GM21825 (cell line): Measurements from ENCODE around the gene RNF183.
"Not testable (repeated sequence)": the region's sequence is repeated elsewhere in the genome, so short reads cannot be mapped to it uniquely, and the experiment has no call there.

Experiments used
- ATAC-seq: cut with Tn5 transposase; IDR thresholded peaks from one replicate; pipeline ENCODE4 v1.9.1; 2021; ENCODE audit warnings: mild to moderate bottlenecking, moderate library complexity; ENCODE audit not compliant: unreplicated experiment

RNF183 gene

GRCh38 chr9:113317777-113318176 is 14.6 kb upstream of the RNF183 start:
- ATAC-seq, result no peak

DNA sequence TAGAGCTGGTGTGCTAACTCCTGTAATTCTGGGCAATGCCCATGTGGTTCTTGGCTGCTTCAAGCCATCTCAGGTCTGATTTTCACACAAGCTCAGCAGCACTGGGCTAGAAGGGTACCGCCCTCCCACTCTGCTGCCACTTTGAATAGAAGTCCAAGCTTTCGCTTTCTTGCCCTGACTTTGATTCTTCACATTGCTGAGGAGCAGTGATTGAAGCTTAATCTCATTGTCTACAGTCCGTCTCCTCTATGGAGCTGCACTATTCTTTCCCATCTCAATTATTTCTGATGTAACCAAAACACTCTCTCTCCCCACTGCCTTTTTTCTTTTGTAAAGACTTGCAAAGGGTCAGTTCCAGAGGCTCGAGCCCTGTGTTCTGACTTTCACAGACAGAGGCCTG is 12.9 kb upstream of the RNF183 start:
- no peak for ATAC-seq

DNA sequence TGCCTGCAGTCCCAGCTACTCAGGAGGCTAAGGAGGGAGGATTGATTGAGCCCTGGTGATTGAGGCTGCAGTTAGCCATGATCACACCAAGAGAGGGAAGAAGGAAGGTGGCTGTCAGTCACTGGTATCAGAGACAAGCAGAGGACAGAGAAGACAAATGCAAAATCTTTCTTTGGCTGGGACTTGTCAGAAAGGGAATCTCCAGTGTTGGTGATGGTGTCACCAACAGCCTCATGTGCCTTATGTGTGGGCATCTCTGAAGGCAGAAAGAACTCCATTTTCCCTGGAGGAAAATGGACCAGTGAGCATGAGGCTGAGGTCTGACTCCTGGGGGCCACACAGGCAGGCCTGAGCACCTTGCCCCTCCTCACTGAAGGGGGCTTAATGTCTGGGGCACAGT is 12.1 kb upstream of the RNF183 start:
- no peak for ATAC-seq

GRCh38 chr9:113313261-113313660 is 10.1 kb upstream of the RNF183 start:
- no peak for ATAC-seq

DNA sequence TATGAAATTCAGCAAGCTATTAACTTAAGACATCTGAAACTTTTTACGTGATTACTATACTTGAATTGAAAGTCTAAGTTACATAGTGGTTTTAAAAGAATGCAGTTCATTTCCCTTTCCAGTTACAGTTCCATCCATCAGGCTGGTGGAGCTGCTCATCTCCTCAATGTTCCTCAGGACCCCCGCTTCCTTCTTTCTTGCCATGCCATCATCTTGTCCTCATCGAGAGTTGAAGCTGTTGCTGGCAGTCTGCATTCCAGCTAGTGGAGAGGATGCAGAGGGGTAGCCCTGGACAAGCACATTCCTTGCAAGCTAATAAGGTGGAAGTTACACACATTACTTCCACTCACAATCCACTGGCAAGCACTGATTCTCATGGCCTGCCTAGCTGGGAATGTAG is 8.8 kb upstream of the RNF183 start:
- no peak for ATAC-seq

GRCh38 chr9:113310538-113310937 is 7.4 kb upstream of the RNF183 start:
- ATAC-seq, result no peak

- no peak for ATAC-seq
Measured at GRCh38 chr9:113309204-113309813, 6.1 kb upstream of the RNF183 start.

DNA sequence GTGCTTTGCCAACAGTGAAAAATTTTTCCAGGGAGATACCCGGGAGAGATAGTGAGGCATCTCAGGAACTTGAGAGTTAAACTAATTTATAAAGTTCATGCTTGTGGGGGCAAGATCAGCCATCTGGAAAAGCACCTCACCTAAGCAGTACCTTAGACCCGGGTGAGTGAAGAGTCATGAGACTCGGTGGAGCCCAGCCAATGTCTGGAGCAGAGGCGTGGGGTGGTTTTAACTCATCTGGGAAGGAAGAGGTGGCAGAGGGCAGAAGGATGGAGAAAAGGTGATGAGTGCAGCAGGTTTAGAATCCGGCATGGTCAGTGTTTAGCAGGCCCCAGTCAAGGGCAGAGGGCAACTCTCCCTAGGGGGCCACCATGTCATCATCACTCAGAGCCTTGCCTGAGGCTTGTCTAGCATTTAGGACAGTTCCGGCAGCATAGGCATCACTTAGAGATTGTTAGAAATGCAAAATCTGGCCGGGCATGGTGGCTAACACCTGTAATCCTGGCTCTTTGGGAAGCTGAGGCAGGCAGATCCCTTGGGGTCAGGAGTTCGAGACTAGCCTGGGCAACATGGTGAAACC is 4.3 kb upstream of the RNF183 start:
- no peak for ATAC-seq

DNA sequence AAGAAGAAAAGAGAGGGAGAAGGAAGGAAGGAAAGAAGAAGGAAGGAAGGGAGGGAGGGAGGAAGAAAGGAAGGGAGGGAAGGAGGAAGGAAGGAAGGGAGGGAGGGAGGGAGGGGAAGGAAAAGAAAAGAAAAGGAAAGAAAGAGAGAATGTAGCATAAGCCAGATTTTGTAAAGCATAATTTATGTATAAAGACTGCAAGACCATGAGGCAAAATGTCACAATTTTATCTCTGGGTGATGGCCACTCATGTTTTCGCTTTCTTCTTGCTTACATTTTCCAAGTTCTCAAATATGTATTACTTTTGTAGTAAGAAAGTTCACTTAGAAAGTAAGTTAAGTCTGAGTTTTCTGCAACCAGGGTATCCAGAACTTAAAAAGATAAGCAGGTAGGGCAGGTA is 3.4 kb upstream of the RNF183 start:
- ATAC-seq, result no peak

- ATAC-seq, result no peak
Measured at GRCh38 chr9:113301548-113301947, 1.6 kb downstream of the RNF183 start.

- ATAC-seq, result no peak
Measured at GRCh38 chr9:113299800-113300292, 3.3 kb downstream of the RNF183 start.

GRCh38 chr9:113298924-113299770 is 4.0 kb downstream of the RNF183 start:
- no peak for ATAC-seq

DNA sequence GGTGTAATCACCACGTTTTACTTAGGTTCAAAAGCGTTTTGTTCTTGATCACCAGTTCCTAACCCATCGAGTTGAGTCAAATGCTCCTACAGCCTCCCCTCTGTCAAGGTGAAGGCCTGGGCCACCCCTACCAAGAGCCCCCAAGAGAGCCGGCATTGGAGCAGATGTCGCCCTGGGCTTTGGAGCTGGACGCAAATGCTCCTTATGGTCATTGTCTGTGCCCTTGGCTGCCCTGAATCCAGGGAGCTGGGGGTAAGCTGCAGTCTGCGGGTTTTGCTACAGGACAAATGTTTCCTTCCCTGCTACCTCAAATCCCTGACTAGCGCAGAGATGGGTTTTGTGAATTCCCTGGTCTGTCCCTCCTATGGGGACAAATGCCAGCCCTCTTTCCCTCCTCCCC is 4.9 kb downstream of the RNF183 start:
- no peak for ATAC-seq

- no peak for ATAC-seq
Measured at GRCh38 chr9:113296796-113297558, 6.2 kb downstream of the RNF183 start.

DNA sequence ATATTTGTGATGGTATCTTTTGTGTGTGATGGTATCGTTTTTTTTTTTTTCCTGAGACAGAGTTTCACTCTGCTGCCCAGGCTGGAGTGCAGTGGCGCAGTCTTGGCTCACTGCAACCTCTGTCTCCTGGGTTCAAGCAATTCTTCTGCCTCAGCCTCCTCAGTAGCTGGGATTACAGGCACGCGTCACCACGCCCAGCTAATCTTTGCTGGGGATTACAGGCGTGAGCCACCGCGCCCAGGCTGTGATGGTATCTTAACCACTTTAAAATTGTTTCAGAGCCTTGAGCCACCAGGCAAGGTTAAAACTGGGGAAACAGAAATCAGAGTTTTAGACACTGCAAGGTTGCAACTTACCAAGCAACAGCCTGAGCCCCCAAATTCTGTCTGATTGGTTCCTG is 6.9 kb downstream of the RNF183 start:
- not testable (repeated sequence) for ATAC-seq

- no peak for ATAC-seq
Measured at GRCh38 chr9:113293285-113293878, 9.8 kb downstream of the RNF183 start.

- no peak for ATAC-seq
Measured at GRCh38 chr9:113290052-113290607, 13.0 kb downstream of the RNF183 start.

- no peak for ATAC-seq
Measured at GRCh38 chr9:113289091-113289490, 14.1 kb downstream of the RNF183 start.

DNA sequence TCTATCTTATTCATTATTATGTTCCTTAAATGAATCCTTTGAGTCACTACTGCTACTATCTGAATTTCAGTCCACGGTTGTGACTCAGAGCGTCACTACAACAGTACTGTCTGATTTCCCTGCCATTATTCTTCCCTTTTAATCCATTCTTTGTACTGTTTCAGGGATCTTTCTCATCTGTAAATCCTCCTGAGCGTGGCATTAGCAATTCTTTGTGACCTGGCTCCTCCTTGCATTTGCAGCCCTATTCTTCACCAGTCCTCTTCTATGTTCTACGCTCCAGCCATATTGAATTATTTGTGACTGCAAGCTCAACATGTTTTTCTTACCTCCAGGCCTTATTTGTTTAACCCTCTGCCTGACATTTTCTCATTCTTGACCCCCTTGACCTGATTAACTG is 21.8 kb downstream of the RNF183 start:
- no peak for ATAC-seq

DNA sequence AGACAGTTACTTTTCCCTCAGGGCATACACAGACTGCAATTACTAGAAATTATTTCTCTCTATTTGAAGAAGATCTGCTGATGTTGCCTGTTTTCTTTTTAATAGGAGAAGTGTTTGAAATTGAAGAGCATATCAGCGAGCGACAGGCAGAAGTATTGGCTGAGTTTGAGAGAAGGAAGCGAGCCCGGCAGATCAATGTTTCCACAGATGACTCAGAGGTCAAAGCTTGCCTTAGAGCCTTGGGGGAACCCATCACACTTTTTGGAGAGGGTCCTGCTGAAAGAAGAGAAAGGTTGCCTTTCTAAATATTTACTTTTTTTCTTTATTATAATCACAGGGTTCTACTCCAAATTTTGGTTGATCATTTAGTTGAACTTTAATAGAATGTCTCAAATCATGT is 24.3 kb downstream of the RNF183 start:
- no peak for ATAC-seq
